ENCODE data around the gene RFK.

GRCh38 chr9:76413658-76414057, 19.4 kb upstream of the RFK start:
- TF ChIP-seq, protein P1, sequence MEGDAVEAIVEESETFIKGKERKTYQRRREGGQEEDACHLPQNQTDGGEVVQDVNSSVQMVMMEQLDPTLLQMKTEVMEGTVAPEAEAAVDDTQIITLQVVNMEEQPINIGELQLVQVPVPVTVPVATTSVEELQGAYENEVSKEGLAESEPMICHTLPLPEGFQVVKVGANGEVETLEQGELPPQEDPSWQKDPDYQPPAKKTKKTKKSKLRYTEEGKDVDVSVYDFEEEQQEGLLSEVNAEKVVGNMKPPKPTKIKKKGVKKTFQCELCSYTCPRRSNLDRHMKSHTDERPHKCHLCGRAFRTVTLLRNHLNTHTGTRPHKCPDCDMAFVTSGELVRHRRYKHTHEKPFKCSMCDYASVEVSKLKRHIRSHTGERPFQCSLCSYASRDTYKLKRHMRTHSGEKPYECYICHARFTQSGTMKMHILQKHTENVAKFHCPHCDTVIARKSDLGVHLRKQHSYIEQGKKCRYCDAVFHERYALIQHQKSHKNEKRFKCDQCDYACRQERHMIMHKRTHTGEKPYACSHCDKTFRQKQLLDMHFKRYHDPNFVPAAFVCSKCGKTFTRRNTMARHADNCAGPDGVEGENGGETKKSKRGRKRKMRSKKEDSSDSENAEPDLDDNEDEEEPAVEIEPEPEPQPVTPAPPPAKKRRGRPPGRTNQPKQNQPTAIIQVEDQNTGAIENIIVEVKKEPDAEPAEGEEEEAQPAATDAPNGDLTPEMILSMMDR (conservative IDR thresholded peaks at IDR 0.05; ENCODE audit: low read length), result no peak
- TF ChIP-seq EZH2phosphoT487 (IDR thresholded peaks at IDR 0.05; ENCODE audit: borderline replicate concordance), result no peak
